Neural progenitor cell (in vitro differentiated cells): Measurements from ENCODE around the gene ASB13.

Source experiments
- CTCF ChIP-seq: fragments of 200-600 bp; sonication (generic); IDR thresholded peaks from 2 replicates; pipeline ENCODE4 v1.5.1; 2017; ENCODE audit warnings: antibody characterized with exemption, mild to moderate bottlenecking
- EZH2 ChIP-seq: fragments of 200-600 bp; sonication (generic); IDR thresholded peaks from 2 replicates; pipeline ENCODE4 v1.6.1; 2017; ENCODE audit warnings: antibody characterized with exemption, mild to moderate bottlenecking, moderate library complexity
- EZH2phosphoT487 ChIP-seq: fragments of 200-600 bp; sonication (generic); IDR thresholded peaks from 2 replicates; pipeline ENCODE4 v1.6.1; 2017; ENCODE audit warnings: antibody characterized with exemption

GRCh38 chr10:5666841-5667630, 641 bp upstream of the ASB13 start:
- TF ChIP-seq CTCF (no peak), EZH2phosphoT487 (no peak), EZH2 (no peak)
